Testis (tissue), 3 donors: Measurements from ENCODE around the gene LCOR. TPM values are rescaled to one million over a fixed set of nuclear protein-coding genes. Genes with fewer than 3 reads are reported as not detected.

Experiments
- DNase-seq: peaks from one replicate; pipeline ENCODE4 v3.0.0-alpha.2; 2019
- H3K27ac ChIP-seq, 2 donors: fragments of 200-600 bp; sonication (generic); one replicate each; pipeline ENCODE4 v1.5.1; 2019
- H3K27me3 ChIP-seq: fragments of 200-600 bp; sonication (generic); one replicate; pipeline ENCODE4 v1.5.1; 2019
- H3K36me3 ChIP-seq: fragments of 200-600 bp; sonication (generic); one replicate; pipeline ENCODE4 v1.5.1; 2017; ENCODE audit warnings: low read depth; ENCODE audit errors: missing control alignments
- H3K4me1 ChIP-seq: fragments of 200-600 bp; sonication (generic); one replicate; pipeline ENCODE4 v1.5.1; 2019
- H3K4me3 ChIP-seq, 2 donors: fragments of 200-600 bp; sonication (generic); one replicate each; pipeline ENCODE4 v1.5.1; 2017 to 2019
- H3K9me3 ChIP-seq: fragments of 200-600 bp; sonication (generic); one replicate; pipeline ENCODE4 v1.5.1; 2017
- POLR2A ChIP-seq: fragments of 450-650 bp; IDR thresholded peaks from one replicate; pipeline ENCODE4 v1.6.1; 2017; ENCODE audit warnings: antibody characterized with exemption, mild to moderate bottlenecking, moderate library complexity
- WGBS, 2 donors: methylation state at CpG; one replicate each; pipeline ENCODE4 v1.1.5; 2018; 5-methylcytosine and 5-hydroxymethylcytosine counted together
- intact Hi-C: fragments of 100-400 bp; cut with DNase I; formaldehyde crosslinking; loops from one replicate; pipeline ENCODE4 v1.15.1; 2023; ENCODE audit warnings: low total_unique reads
- polyA plus RNA-seq: library from polyadenylated mRNA; stranded (reverse); fragments of 350-450 nt; fragmentation: Illumina TruSeq; extraction: RNeasy Lipid Tissue Mini Kit (QIAGEN cat#74804); gene quantifications from one replicate; pipeline ENCODE4 v1.2.3, GENCODE V29; 2014; ENCODE audit warnings: low read depth, low replicate concordance; ENCODE audit not compliant: insufficient read depth
- total RNA-seq, 2 donors: library from RNA; depleted of rRNA; stranded (reverse); fragments of >200 nt; gene quantifications; one replicate each; pipeline ENCODE4 v1.2.3, GENCODE V29; 2016
- TF ChIP-seq, protein P1 (sequence below), 3 experiments: fragments of 450-650 bp in 2 of 3; fragments of 200-600 bp in 1 of 3; sonication (generic) in 1 of 3; IDR thresholded peaks; one replicate each; pipeline ENCODE4 v1.5.1; 2016 to 2019; ENCODE audit warnings: antibody characterized with exemption in 3 of 3, mild to moderate bottlenecking in 2 of 3, moderate library complexity in 1 of 3

LCOR gene
- total and polyA plus RNA-seq, 3 donors from 2014 or later, result 11.6 to 68.3 (median 40.0) TPM

DNA sequence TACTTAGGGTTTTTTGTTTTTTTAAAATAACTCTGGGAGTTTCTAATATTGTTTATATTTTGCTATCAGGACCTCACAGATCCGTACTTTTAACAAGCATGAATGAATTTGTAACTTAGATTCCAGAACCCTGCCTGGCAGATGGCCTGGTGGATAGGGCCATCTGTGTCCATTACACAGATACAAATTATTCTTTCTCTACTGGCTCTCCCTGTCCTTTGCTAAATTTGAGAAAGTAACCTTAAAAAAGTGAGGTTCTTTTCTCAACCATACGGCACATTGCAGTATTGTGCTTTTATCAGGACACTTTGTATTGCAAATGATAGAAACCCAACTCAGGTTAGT, 26.6 kb downstream of the LCOR start:
- H3K4me3 ChIP-seq, result no peak overlapping the region
- H3K4me1 ChIP-seq, result peaks cover 13% of the 10 kb centered on the region
- DNase-seq, result peak; percentile 48
- intact Hi-C loops, result no loop called here
- no peak overlapping the region for H3K27ac ChIP-seq
- no peaks in the 10 kb centered on the region for H3K27me3 ChIP-seq
- no peak for TF ChIP-seq POLR2A
- TF ChIP-seq, protein P1, sequence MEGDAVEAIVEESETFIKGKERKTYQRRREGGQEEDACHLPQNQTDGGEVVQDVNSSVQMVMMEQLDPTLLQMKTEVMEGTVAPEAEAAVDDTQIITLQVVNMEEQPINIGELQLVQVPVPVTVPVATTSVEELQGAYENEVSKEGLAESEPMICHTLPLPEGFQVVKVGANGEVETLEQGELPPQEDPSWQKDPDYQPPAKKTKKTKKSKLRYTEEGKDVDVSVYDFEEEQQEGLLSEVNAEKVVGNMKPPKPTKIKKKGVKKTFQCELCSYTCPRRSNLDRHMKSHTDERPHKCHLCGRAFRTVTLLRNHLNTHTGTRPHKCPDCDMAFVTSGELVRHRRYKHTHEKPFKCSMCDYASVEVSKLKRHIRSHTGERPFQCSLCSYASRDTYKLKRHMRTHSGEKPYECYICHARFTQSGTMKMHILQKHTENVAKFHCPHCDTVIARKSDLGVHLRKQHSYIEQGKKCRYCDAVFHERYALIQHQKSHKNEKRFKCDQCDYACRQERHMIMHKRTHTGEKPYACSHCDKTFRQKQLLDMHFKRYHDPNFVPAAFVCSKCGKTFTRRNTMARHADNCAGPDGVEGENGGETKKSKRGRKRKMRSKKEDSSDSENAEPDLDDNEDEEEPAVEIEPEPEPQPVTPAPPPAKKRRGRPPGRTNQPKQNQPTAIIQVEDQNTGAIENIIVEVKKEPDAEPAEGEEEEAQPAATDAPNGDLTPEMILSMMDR (IDR thresholded peaks at IDR 0.05), result no peak
- no peaks in the 10 kb centered on the region for H3K9me3 ChIP-seq
- no peaks in the 10 kb centered on the region for H3K36me3 ChIP-seq
- WGBS, 2 donors, result 24 to 25% methylated on average over 2 of the region's 2 CpGs

DNA sequence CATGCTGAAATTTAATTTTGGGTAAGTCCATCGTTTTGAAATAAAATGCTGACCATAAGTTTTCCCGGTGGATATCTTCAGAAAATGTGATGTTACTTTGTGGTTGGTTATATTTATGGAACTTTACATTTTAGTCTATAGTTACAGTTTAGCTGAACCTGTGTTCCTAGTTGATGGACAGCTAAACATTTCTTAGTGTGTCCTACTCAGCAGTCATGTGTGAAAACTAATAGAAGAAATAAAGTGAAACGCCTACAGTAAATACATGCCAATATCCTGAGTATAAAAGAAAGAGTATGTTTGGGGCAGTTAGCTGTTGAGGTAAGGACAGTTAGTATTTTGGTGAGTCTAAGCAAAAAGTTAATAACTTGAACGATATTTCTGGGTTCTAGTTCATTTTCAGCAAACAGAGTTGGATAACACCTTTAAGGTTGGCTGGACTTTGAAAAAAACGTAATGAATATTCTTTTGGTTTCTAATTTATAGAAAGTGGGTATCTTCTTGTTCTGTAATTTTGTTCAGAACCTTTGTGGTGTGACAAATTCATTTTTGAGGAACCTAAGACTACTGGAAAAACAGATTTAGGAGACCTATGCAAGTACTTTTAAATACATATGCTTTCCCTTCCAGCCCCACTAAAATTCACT, 28.7 kb downstream of the LCOR start:
- WGBS, 2 donors, result 81 to 87% methylated on average over 5 of the region's 5 CpGs
- Histone ChIP-seq H3K4me3 (no peak overlapping the region), H3K27ac (no peak overlapping the region), H3K4me1 (peaks cover 17% of the 10 kb centered on the region), H3K27me3 (no peaks in the 10 kb centered on the region), H3K36me3 (no peaks in the 10 kb centered on the region), H3K9me3 (no peaks in the 10 kb centered on the region)
- intact Hi-C loops, result no loop called here
- TF ChIP-seq, protein P1 (IDR thresholded peaks at IDR 0.05), result no peak
- no peak for TF ChIP-seq POLR2A
- no peak for DNase-seq

DNA sequence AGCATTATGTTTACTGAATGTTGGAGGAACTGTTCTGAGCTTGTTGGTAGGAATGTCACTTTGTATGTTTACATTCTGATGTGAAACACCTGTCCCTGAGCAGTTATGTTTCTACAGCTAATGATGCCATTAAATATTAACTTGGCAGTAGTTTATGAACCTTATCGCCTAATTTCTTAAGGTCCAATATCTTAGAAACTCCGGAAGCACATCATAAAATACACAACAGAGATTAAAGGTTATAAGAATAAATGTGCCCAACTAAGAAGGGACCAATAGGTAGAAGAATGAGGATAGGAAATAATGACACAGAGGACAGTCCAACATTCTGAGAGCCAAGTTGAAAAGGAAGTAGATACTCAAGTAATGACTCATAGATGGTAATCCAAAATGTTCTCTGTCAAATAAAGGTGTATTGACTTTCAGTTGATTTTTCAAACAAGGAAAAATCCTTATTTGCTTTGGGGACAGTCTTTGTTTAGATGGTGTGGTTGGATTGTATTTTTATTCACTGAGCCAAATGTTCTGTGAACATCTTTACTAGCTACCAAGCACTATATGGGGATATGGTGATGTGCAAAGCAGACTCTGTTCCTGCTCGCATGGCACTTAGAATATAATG, 31.9 kb downstream of the LCOR start:
- H3K36me3 ChIP-seq, result no peaks in the 10 kb centered on the region
- H3K27ac ChIP-seq, result no peak overlapping the region
- 50 to 63% methylated on average over 3 of the region's 3 CpGs for WGBS, 2 donors
- H3K4me3 ChIP-seq, result no peak overlapping the region
- DNase-seq, result no peak
- no peaks in the 10 kb centered on the region for H3K27me3 ChIP-seq
- peaks cover 5% of the 10 kb centered on the region for H3K4me1 ChIP-seq
- no peaks in the 10 kb centered on the region for H3K9me3 ChIP-seq
- no peak for TF ChIP-seq POLR2A
- TF ChIP-seq, protein P1 (IDR thresholded peaks at IDR 0.05), result no peak
- intact Hi-C loops, result no loop called here

DNA sequence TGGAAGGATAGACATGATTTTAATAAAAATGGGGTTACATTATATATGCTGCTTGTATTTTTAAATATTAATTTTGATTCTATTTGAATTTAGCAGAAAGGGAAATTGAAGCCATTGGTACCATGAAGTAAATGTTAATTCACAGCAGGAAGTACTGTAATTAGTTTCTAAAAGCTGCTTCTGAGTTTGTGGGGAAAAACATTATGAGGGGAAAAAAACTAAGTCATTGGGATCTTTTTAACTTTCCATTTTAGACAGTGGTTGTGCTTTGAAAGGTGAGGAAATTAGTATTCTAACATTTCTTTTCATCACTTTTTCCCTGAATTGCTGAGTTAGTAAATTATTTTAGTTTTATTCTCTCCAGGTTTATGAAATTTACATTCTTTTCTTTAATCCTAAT, 41.0 kb downstream of the LCOR start:
- H3K4me3 ChIP-seq, result no peak overlapping the region
- no peaks in the 10 kb centered on the region for H3K27me3 ChIP-seq
- no peaks in the 10 kb centered on the region for H3K9me3 ChIP-seq
- H3K27ac ChIP-seq, result no peak overlapping the region
- intact Hi-C loops, result no loop called here
- no peaks in the 10 kb centered on the region for H3K36me3 ChIP-seq
- no peak for DNase-seq
- TF ChIP-seq, protein P1 (IDR thresholded peaks at IDR 0.05), result no peak
- TF ChIP-seq POLR2A, result no peak
- H3K4me1 ChIP-seq, result no peaks in the 10 kb centered on the region
